Gastroesophageal sphincter (tissue), 3 donors: ENCODE measurements around the gene SLC35F4.

ENCODE experiments used
- CTCF ChIP-seq, 4 experiments: fragments of 200-600 bp in 2 of 4; fragments of 450-650 bp in 2 of 4; sonication (generic) in 1 of 4; IDR thresholded peaks; one replicate each; pipeline ENCODE4 v1.5.1; 2017 to 2019; ENCODE audit warnings: antibody characterized with exemption in 4 of 4, mild to moderate bottlenecking in 2 of 4, moderate library complexity in 2 of 4
- POLR2A ChIP-seq, 2 donors: fragments of 450-650 bp; IDR thresholded peaks; one replicate each; pipeline ENCODE4 v1.6.1; 2017; ENCODE audit warnings: antibody characterized with exemption in 2 of 2, mild to moderate bottlenecking in 2 of 2, moderate library complexity in 1 of 2
- POLR2AphosphoS5 ChIP-seq: sonication (generic); formaldehyde crosslinking; IDR thresholded peaks from one replicate; pipeline ENCODE4 v1.6.1; 2017; ENCODE audit warnings: antibody characterized with exemption

- TF ChIP-seq CTCF (IDR thresholded peaks at IDR 0.05) (no peak), POLR2A (IDR thresholded peaks at IDR 0.05) (no peak), POLR2AphosphoS5 (no peak)
Measured at GRCh38 chr14:57549765-57550420, 316.0 kb downstream of the SLC35F4 start.
